H1 (cell line): ENCODE data around the gene CRYGN. TPM values are rescaled to one million over a fixed set of nuclear protein-coding genes. Genes with fewer than 3 reads are reported as not detected.

Experiments
- CTCF ChIA-PET: fragments of 300-600 bp; sonication (Branson Sonifier 250); formaldehyde crosslinking; loops from one replicate; lab custom pipeline; 2021; ENCODE audit not compliant: partially characterized antibody; lab: Charles Lee
- POLR2A ChIA-PET: fragments of 300-600 bp; sonication (Branson Sonifier 250); formaldehyde crosslinking; loops from one replicate; lab custom pipeline; 2021; ENCODE audit warnings: inconsistent platforms; ENCODE audit not compliant: partially characterized antibody; lab: Charles Lee
- DNase-seq, 2 experiments: peaks; one replicate each; pipeline versions ENCODE4 v3.0.0 to v3.0.0-alpha.2; 2010 to 2022; ENCODE audit warnings: low spot score in 2 of 2, low read depth in 1 of 2, mixed read lengths in 1 of 2
- FAIRE-seq: peaks from 2 replicates; lab custom pipeline; 2011; peaks lifted over from hg19 to GRCh38; lab: Jason Lieb, UNC
- H2AFZ ChIP-seq: 2 replicates; pipeline ENCODE4 v1.8.1; 2012; ENCODE audit warnings: low read length, inconsistent platforms
- H2AK5ac ChIP-seq: 2 replicates; pipeline ENCODE4 v1.6.1; 2013; ENCODE audit warnings: low read depth, low read length
- H2BK120ac ChIP-seq: replicated peaks from 2 replicates; pipeline ENCODE3; 2013; ENCODE audit warnings: low read depth, low read length, inconsistent platforms
- H2BK12ac ChIP-seq: 2 replicates; pipeline ENCODE4 v1.6.1; 2013; ENCODE audit warnings: low read depth, low read length
- H2BK15ac ChIP-seq: 2 replicates; pipeline ENCODE4 v1.6.1; 2013; ENCODE audit warnings: low read length
- H2BK20ac ChIP-seq: 2 replicates; pipeline ENCODE4 v1.6.1; 2013; ENCODE audit warnings: low read length
- H2BK5ac ChIP-seq: 2 replicates; pipeline ENCODE4 v1.6.1; 2013; ENCODE audit warnings: low read depth, low read length
- H3K14ac ChIP-seq: 2 replicates; pipeline ENCODE4 v1.6.1; 2013; ENCODE audit warnings: inconsistent platforms; ENCODE audit not compliant: insufficient read length
- H3K18ac ChIP-seq: 2 replicates; pipeline ENCODE4 v1.6.1; 2013; ENCODE audit warnings: low read length; ENCODE audit errors: extremely low read depth
- H3K23ac ChIP-seq: 2 replicates; pipeline ENCODE4 v1.6.1; 2013; ENCODE audit warnings: inconsistent platforms; ENCODE audit not compliant: insufficient read length
- H3K23me2 ChIP-seq: 2 replicates; pipeline ENCODE4 v1.6.1; 2013; ENCODE audit warnings: low read depth, low read length
- H3K27ac ChIP-seq: 2 replicates; pipeline ENCODE4 v1.6.1; 2011; ENCODE audit warnings: low read depth, low read length, inconsistent platforms
- H3K27me3 ChIP-seq, 4 experiments: replicated peaks in 1 of 4; 1 replicate in 1 of 4; 2 replicates in 3 of 4; pipeline versions ENCODE4 v1.6.1 to v1.8.1; 2011 to 2013; ENCODE audit warnings: low read length in 3 of 4, mild to moderate bottlenecking in 3 of 4, inconsistent platforms in 2 of 4, mixed read lengths in 2 of 4, moderate library complexity in 1 of 4; ENCODE audit not compliant: control insufficient read depth in 3 of 4, insufficient read depth in 3 of 4; ENCODE audit errors: extremely low read depth in 1 of 4
- H3K36me3 ChIP-seq, 4 experiments: 2 replicates each; pipeline versions ENCODE4 v1.6.1 to v1.8.1; 2011 to 2013; ENCODE audit warnings: mild to moderate bottlenecking in 4 of 4, low read length in 3 of 4, moderate library complexity in 2 of 4, control low read depth in 1 of 4, inconsistent platforms in 1 of 4; ENCODE audit not compliant: insufficient read depth in 4 of 4, control insufficient read depth in 2 of 4
- H3K4ac ChIP-seq: replicated peaks from 2 replicates; pipeline ENCODE3; 2013; ENCODE audit warnings: low read length, low read depth, mixed read lengths, inconsistent platforms; ENCODE audit not compliant: insufficient read length
- H3K4me1 ChIP-seq, 4 experiments: replicated peaks in 1 of 4; 1 replicate in 1 of 4; 2 replicates in 3 of 4; pipeline versions ENCODE4 v1.6.1 to v1.8.1; 2011 to 2013; ENCODE audit warnings: low read length in 3 of 4, inconsistent platforms in 2 of 4, mixed read lengths in 1 of 4; ENCODE audit not compliant: insufficient read depth in 4 of 4, control insufficient read depth in 3 of 4
- H3K4me2 ChIP-seq, 2 experiments: 2 replicates each; pipeline versions ENCODE4 v1.6.1 to v1.8.1; 2011 to 2013; ENCODE audit warnings: low read depth in 2 of 2, low read length in 2 of 2, control low read depth in 1 of 2, inconsistent platforms in 1 of 2, mild to moderate bottlenecking in 1 of 2; ENCODE audit not compliant: insufficient read depth in 1 of 2
- H3K4me3 ChIP-seq, 4 experiments: fragments of 200-600, 300-600 bp in 1 of 4; sonication (generic), shearing (Covaris generic), sonication (Bioruptor Twin) in 1 of 4; 2 replicates each; pipeline versions ENCODE4 v1.5.1 to v1.8.1; 2011 to 2016; ENCODE audit warnings: low read length in 4 of 4, low read depth in 3 of 4, control low read depth in 2 of 4, inconsistent platforms in 2 of 4, mild to moderate bottlenecking in 2 of 4, mixed read lengths in 1 of 4, moderate library complexity in 1 of 4; ENCODE audit not compliant: insufficient read depth in 2 of 4; ENCODE audit errors: extremely low read depth in 1 of 4
- H3K56ac ChIP-seq: replicated peaks from 2 replicates; pipeline ENCODE3; 2013; ENCODE audit warnings: low read depth, mild to moderate bottlenecking, mixed read lengths, low read length, inconsistent platforms; ENCODE audit not compliant: insufficient read length
- H3K79me1 ChIP-seq: 2 replicates; pipeline ENCODE4 v1.6.1; 2013; ENCODE audit warnings: low read depth, low read length, control low read depth
- H3K79me2 ChIP-seq, 2 experiments: 2 replicates each; pipeline versions ENCODE4 v1.6.1 to v1.8.1; 2012 to 2013; ENCODE audit warnings: low read length in 2 of 2, mild to moderate bottlenecking in 2 of 2, inconsistent platforms in 1 of 2; ENCODE audit not compliant: insufficient read depth in 2 of 2, control insufficient read depth in 1 of 2
- H3K9ac ChIP-seq, 4 experiments: replicated peaks in 1 of 4; 1 replicate in 1 of 4; 2 replicates in 3 of 4; pipeline versions ENCODE4 v1.6.1 to v1.8.1; 2011 to 2013; ENCODE audit warnings: low read depth in 3 of 4, low read length in 3 of 4, control low read depth in 2 of 4, mild to moderate bottlenecking in 2 of 4, moderate library complexity in 2 of 4, inconsistent platforms in 1 of 4; ENCODE audit errors: extremely low read depth in 1 of 4
- H3K9me3 ChIP-seq, 2 experiments: 2 replicates each; pipeline versions ENCODE4 v1.6.1 to v1.8.1; 2012 to 2013; ENCODE audit warnings: mild to moderate bottlenecking in 2 of 2, moderate library complexity in 2 of 2, control low read depth in 1 of 2, inconsistent platforms in 1 of 2, low read depth in 1 of 2, low read length in 1 of 2, mixed read lengths in 1 of 2; ENCODE audit not compliant: insufficient read depth in 2 of 2
- H4K20me1 ChIP-seq, 2 experiments: replicated peaks in 1 of 2; 2 replicates each; pipeline versions ENCODE3 to v1.8.1; 2011 to 2013; ENCODE audit warnings: inconsistent platforms in 2 of 2, low read length in 2 of 2, mild to moderate bottlenecking in 1 of 2; ENCODE audit not compliant: insufficient read depth in 2 of 2, control insufficient read depth in 1 of 2
- H4K5ac ChIP-seq: 2 replicates; pipeline ENCODE4 v1.6.1; 2013; ENCODE audit warnings: low read length, low read depth, mixed read lengths, inconsistent platforms; ENCODE audit not compliant: insufficient read length
- H4K8ac ChIP-seq: 2 replicates; pipeline ENCODE4 v1.8.0; 2013; ENCODE audit warnings: mild to moderate bottlenecking, moderate library complexity, low read length, inconsistent platforms; ENCODE audit not compliant: insufficient read depth; ENCODE audit errors: extremely low read depth
- H4K91ac ChIP-seq: replicated peaks from 2 replicates; pipeline ENCODE3; 2013; ENCODE audit warnings: low read length, mixed read lengths, inconsistent platforms; ENCODE audit not compliant: insufficient read length
- ASH2L ChIP-seq: fragments of 200-600, 300-600 bp; sonication (generic); IDR thresholded peaks from one replicate; pipeline ENCODE4 v1.7.1; 2017; ENCODE audit warnings: low read length
- BACH1 ChIP-seq: IDR thresholded peaks from 2 replicates; pipeline ENCODE4 v1.6.1; 2012; ENCODE audit warnings: low read length, improper control_type of control experiment
- CHD2 ChIP-seq: IDR thresholded peaks from 2 replicates; pipeline ENCODE4 v1.6.1; 2012; ENCODE audit warnings: low read length, improper control_type of control experiment
- FOSL1 ChIP-seq: IDR thresholded peaks from 2 replicates; pipeline ENCODE4 v1.6.1; 2011; ENCODE audit warnings: mild to moderate bottlenecking, low read depth, low read length, moderate library complexity; ENCODE audit not compliant: insufficient read depth
- GABPA ChIP-seq: IDR thresholded peaks from 2 replicates; pipeline ENCODE4 v1.6.1; 2011; ENCODE audit warnings: mild to moderate bottlenecking, low read length, moderate library complexity, borderline replicate concordance; ENCODE audit not compliant: insufficient read depth
- HDAC6 ChIP-seq: IDR thresholded peaks from one replicate; pipeline ENCODE4 v1.7.1; 2012; ENCODE audit warnings: low read depth, mild to moderate bottlenecking, inconsistent platforms, low read length, moderate library complexity
- NRF1 ChIP-seq: IDR thresholded peaks from 2 replicates; pipeline ENCODE4 v1.6.1; 2011; ENCODE audit warnings: mild to moderate bottlenecking, low read depth, low read length, improper control_type of control experiment
- PHF8 ChIP-seq: fragments of 200-600 bp; sonication (generic); conservative IDR thresholded peaks from 2 replicates; pipeline ENCODE4 v1.7.1; 2012; ENCODE audit warnings: low read depth, mild to moderate bottlenecking, inconsistent platforms, low read length, moderate library complexity
- POLR2A ChIP-seq, 2 experiments: IDR thresholded peaks; 1 replicate in 1 of 2; 2 replicates in 1 of 2; pipeline ENCODE4 v1.6.1; 2011; ENCODE audit warnings: low read depth in 2 of 2, low read length in 2 of 2, mild to moderate bottlenecking in 2 of 2; ENCODE audit errors: control extremely low read depth in 1 of 2
- RNF2 ChIP-seq: fragments of 200-900, 300-1000 bp; sonication (generic); IDR thresholded peaks from 2 replicates; pipeline ENCODE4 v1.7.1; 2016; ENCODE audit warnings: borderline replicate concordance, low read depth, mild to moderate bottlenecking, antibody characterized with exemption, low read length; ENCODE audit not compliant: poor library complexity, severe bottlenecking; ENCODE audit errors: missing control alignments
- SIN3A ChIP-seq, 2 experiments: IDR thresholded peaks in 1 of 2; conservative IDR thresholded peaks in 1 of 2; 2 replicates each; pipeline ENCODE4 v1.6.1; 2011 to 2012; ENCODE audit warnings: low read length in 2 of 2, improper control_type of control experiment in 1 of 2, low read depth in 1 of 2, mild to moderate bottlenecking in 1 of 2
- SP4 ChIP-seq: IDR thresholded peaks from 2 replicates; pipeline ENCODE4 v1.6.1; 2012; ENCODE audit warnings: low read length, inconsistent platforms
- TAF1 ChIP-seq: IDR thresholded peaks from 2 replicates; pipeline ENCODE4 v1.6.1; 2011; ENCODE audit warnings: mild to moderate bottlenecking, low read depth, low read length
- YY1 ChIP-seq: IDR thresholded peaks from 2 replicates; pipeline ENCODE4 v1.6.1; 2011; ENCODE audit warnings: low read depth, mild to moderate bottlenecking, low read length
- WGBS, 2 experiments: shearing (Covaris generic) in 1 of 2; methylation state at CpG; one replicate each; pipeline versions ENCODE4 v1.1.6 to v1.1.7; 2013 to 2015; ENCODE audit warnings: low lambda C conversion rate in 2 of 2, mixed read lengths in 2 of 2, inconsistent platforms in 1 of 2, low coverage in 1 of 2, missing lambda C conversion rate in 1 of 2; ENCODE audit not compliant: insufficient replicate concordance in 2 of 2, insufficient coverage in 1 of 2, insufficient read length in 1 of 2; ENCODE audit errors: extremely low coverage in 1 of 2, missing lambda C conversion rate in 1 of 2; 5-methylcytosine and 5-hydroxymethylcytosine counted together
- polyA plus RNA-seq, 7 experiments: library from polyadenylated mRNA; depleted of rRNA in 3 of 7; stranded (reverse) in 5 of 7; unstranded in 2 of 7; fragments of >200 nt in 5 of 7; fragments of 200-250 nt in 2 of 7; gene quantifications; 1 replicate in 5 of 7; 2 replicates in 1 of 7; 4 replicates in 1 of 7; pipeline versions ENCODE4 v1.2.1 to v1.2.3, GENCODE V29; 2011 to 2013; ENCODE audit warnings: missing spikeins in 2 of 7, mixed read lengths in 2 of 7
- total RNA-seq: library from RNA; stranded (reverse); fragmentation: NEBNext Ultra II Directional; extraction: Animal tissue kit (Norgen Biotek cat#: 25700); gene quantifications from 2 replicates; pipeline ENCODE4 v1.2.1, GENCODE V29; 2021

CRYGN gene
- total and polyA plus RNA-seq, 2 of the 8 experiments (the other 6 are each of a cell fraction or from before 2014, with no cell fraction given): 0.98 to 1.6 TPM

DNA sequence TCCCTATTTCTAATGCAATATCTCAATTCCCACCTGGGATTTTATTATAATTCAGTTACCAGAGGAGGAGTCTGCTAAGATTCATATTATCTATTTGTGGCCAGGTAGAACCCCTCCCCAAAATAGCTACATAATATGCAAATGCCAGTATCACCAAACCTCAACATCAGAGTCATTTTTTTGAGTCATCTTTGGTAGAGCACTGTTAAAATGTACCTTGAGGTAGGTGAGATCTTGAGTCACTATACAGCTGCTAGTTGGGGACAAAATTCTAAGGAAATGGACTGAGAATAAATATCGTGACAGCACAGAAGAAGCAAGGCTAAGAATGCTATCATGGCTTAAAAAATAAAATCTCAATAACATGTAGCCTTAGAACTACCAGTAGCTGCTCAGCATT lies 4.7 kb upstream of the CRYGN start:
- CTCF ChIA-PET: interaction anchor here (0.6 to 13.7 kb wide), 5 partner anchors 38 to 263 kb away, joined by 3 to 185 read pairs (median 4); no protein-coding TSS in a partner anchor
- H3K4me1 ChIP-seq: peaks cover 0 to 15% (median 5%) of the 10 kb centered on the region in 4 experiments; a peak in 6 of 7 replicates
- H3K4ac ChIP-seq: no peak overlapping the region
- no peak overlapping the region for H3K27ac ChIP-seq
- no peak overlapping the region for H2BK5ac ChIP-seq
- no peak overlapping the region for H3K9ac ChIP-seq
- no peaks in the 10 kb centered on the region for H3K79me2 ChIP-seq
- H4K5ac ChIP-seq: no peak overlapping the region
- FAIRE-seq (no peak), DNase-seq (no peak)
- POLR2A ChIA-PET: no interaction called here
- H2BK20ac ChIP-seq: no peak overlapping the region
- no peaks in the 10 kb centered on the region for H3K36me3 ChIP-seq
- H2BK12ac ChIP-seq: no peak overlapping the region
- no peaks in the 10 kb centered on the region for H3K79me1 ChIP-seq
- H3K56ac ChIP-seq: no peak overlapping the region
- no peak overlapping the region for H2AK5ac ChIP-seq
- H3K4me2 ChIP-seq: no peak overlapping the region
- H4K91ac ChIP-seq: no peak overlapping the region
- no peak overlapping the region for H3K14ac ChIP-seq
- H3K27me3 ChIP-seq: peaks cover 0 to 12% (median 7%) of the 10 kb centered on the region in 4 experiments; a peak in 5 of 7 replicates
- no peak overlapping the region for H3K18ac ChIP-seq
- no peaks in the 10 kb centered on the region for H4K20me1 ChIP-seq
- no peak for TF ChIP-seq BACH1
- no peak for TF ChIP-seq ASH2L
- no peak for TF ChIP-seq SIN3A (conservative IDR thresholded peaks at IDR 0.05 in 1 of 2, IDR thresholded peaks at IDR 0.05 in 1 of 2; ENCODE audit: low read depth in 1 of 2, low read length in 2 of 2)
- no peak for TF ChIP-seq FOSL1
- no peak for TF ChIP-seq SP4
- TF ChIP-seq POLR2A (IDR thresholded peaks at IDR 0.05; ENCODE audit: control extremely low read depth in 1 of 2, low read depth in 2 of 2, low read length in 2 of 2): no peak
- TF ChIP-seq NRF1: no peak
- TF ChIP-seq CHD2: no peak
- TF ChIP-seq RNF2: no peak
- no peak for TF ChIP-seq GABPA
- TF ChIP-seq PHF8: no peak
- TF ChIP-seq YY1: no peak
- no peak for TF ChIP-seq HDAC6
- TF ChIP-seq TAF1: no peak
- no peak overlapping the region for H2AFZ ChIP-seq
- H3K23me2 ChIP-seq: peaks cover 8% of the 10 kb centered on the region; the same call in 1 of the 2 replicates
- H3K23ac ChIP-seq: no peak overlapping the region
- H4K8ac ChIP-seq: no peak overlapping the region
- no peak overlapping the region for H2BK120ac ChIP-seq
- H3K4me3 ChIP-seq: no peak overlapping the region
- H3K9me3 ChIP-seq: no peaks in the 10 kb centered on the region
- no peak overlapping the region for H2BK15ac ChIP-seq
- 91% methylated on average over 1 of the region's 1 CpG; no CpG with 5 or more reads in 1 of the 2 experiments for WGBS, 2 experiments
